HepG2 (cell line): Measurements from ENCODE around the gene CDKN1C. TPM values are rescaled to one million over a fixed set of nuclear protein-coding genes. Genes with fewer than 3 reads are reported as not detected.

Source experiments
- ATAC-seq: fragments of 200-7000 bp; cut with Tn5 transposase; 3 replicates; pipeline ENCODE4 v1.9.1; 2020; ENCODE audit warnings: mild to moderate bottlenecking, moderate library complexity
- BruUV-seq: library from RNA; stranded (reverse); fragments of 400-500 nt; replicated peaks from 2 replicates; lab custom pipeline; 2021; lab: Mats Ljungman, UMichigan
- CTCF ChIA-PET: fragments of 300-600 bp; formaldehyde crosslinking; extraction: SDS; loops from one replicate; lab custom pipeline; 2021; ENCODE audit warnings: low total read pairs, inconsistent platforms, low intra/inter-chr PET ratio; lab: Yijun Ruan, JAX
- POLR2A ChIA-PET: fragments of 350-600 bp; sonication (Branson Sonifier 250); formaldehyde crosslinking; loops from one replicate; lab custom pipeline; 2020; ENCODE audit warnings: antibody characterized with exemption, inconsistent platforms; lab: Yijun Ruan, JAX
- DNase-seq: peaks from one replicate; pipeline ENCODE4 v3.0.0-alpha.2; 2015; ENCODE audit warnings: low spot score
- FAIRE-seq: peaks from 3 replicates; lab custom pipeline; 2011; peaks lifted over from hg19 to GRCh38; lab: Jason Lieb, UNC
- H2AFZ ChIP-seq: one replicate; pipeline ENCODE4 v1.6.1; 2011; ENCODE audit warnings: low read length, inconsistent platforms
- H3K27ac ChIP-seq: fragments of 300-600 bp; 3 replicates; pipeline ENCODE4 v1.8.0; 2011; ENCODE audit warnings: mixed run types, mild to moderate bottlenecking, mixed read lengths, low read length, inconsistent platforms; ENCODE audit not compliant: insufficient read depth; ENCODE audit errors: extremely low read length
- H3K27me3 ChIP-seq, 2 experiments: fragments of 200-600 bp in 1 of 2; 2 replicates in 1 of 2; 3 replicates in 1 of 2; pipeline versions ENCODE4 v1.6.0 to v1.8.0; 2011; ENCODE audit warnings: low read length in 2 of 2, mild to moderate bottlenecking in 2 of 2, moderate library complexity in 2 of 2, inconsistent platforms in 1 of 2; ENCODE audit not compliant: insufficient read depth in 2 of 2, control insufficient read depth in 1 of 2
- H3K36me3 ChIP-seq, 2 experiments: fragments of 200-600 bp in 1 of 2; replicated peaks in 1 of 2; 2 replicates in 1 of 2; 3 replicates in 1 of 2; pipeline versions ENCODE4 v1.5.1 to v1.8.0; 2011; ENCODE audit warnings: low read length in 2 of 2, inconsistent platforms in 1 of 2; ENCODE audit not compliant: insufficient read depth in 2 of 2, control insufficient read depth in 1 of 2
- H3K4me1 ChIP-seq: 2 replicates; pipeline ENCODE4 v1.5.1; 2012; ENCODE audit warnings: low read length, inconsistent platforms; ENCODE audit not compliant: insufficient read depth
- H3K4me2 ChIP-seq: 2 replicates; pipeline ENCODE4 v1.6.0; 2011; ENCODE audit warnings: low read depth, low read length, inconsistent platforms
- H3K4me3 ChIP-seq, 3 experiments: fragments of 200-600 bp in 1 of 3; sonication (generic), shearing (Covaris generic) in 1 of 3; replicated peaks in 1 of 3; 2 replicates each; pipeline ENCODE4 v1.5.1; 2011 to 2016; ENCODE audit warnings: low read length in 3 of 3, inconsistent platforms in 2 of 3, low read depth in 2 of 3, mild to moderate bottlenecking in 2 of 3, control low read depth in 1 of 3, mixed read lengths in 1 of 3; ENCODE audit not compliant: insufficient read depth in 1 of 3
- H3K79me2 ChIP-seq: one replicate; pipeline ENCODE4 v1.6.1; 2011; ENCODE audit warnings: low read length, inconsistent platforms; ENCODE audit not compliant: insufficient read depth
- H3K9ac ChIP-seq: 2 replicates; pipeline ENCODE4 v1.6.0; 2011; ENCODE audit warnings: mild to moderate bottlenecking, low read depth, low read length, inconsistent platforms; ENCODE audit not compliant: insufficient read depth
- H3K9me3 ChIP-seq: 2 replicates; pipeline ENCODE4 v1.5.1; 2012; ENCODE audit warnings: mild to moderate bottlenecking, low read length
- H4K20me1 ChIP-seq: 2 replicates; pipeline ENCODE4 v1.6.0; 2011; ENCODE audit warnings: inconsistent platforms, mild to moderate bottlenecking, low read length, moderate library complexity; ENCODE audit not compliant: insufficient read depth
- ARNTL ChIP-seq: sonication (generic); formaldehyde crosslinking; IDR thresholded peaks from 2 replicates; pipeline ENCODE4 v1.4.0; 2020; ENCODE audit warnings: mild to moderate bottlenecking, missing genetic modification reagents
- ATF2 ChIP-seq: sonication (generic); formaldehyde crosslinking; IDR thresholded peaks from 2 replicates; pipeline ENCODE4 v1.4.0; 2020; ENCODE audit warnings: missing genetic modification reagents
- CREB3 ChIP-seq: sonication (generic); formaldehyde crosslinking; IDR thresholded peaks from 2 replicates; pipeline ENCODE4 v1.5.0; 2020; ENCODE audit warnings: missing genetic modification reagents
- DR1 ChIP-seq: sonication (generic); formaldehyde crosslinking; IDR thresholded peaks from 2 replicates; pipeline ENCODE4 v1.8.0; 2021; ENCODE audit warnings: mild to moderate bottlenecking, missing genetic modification reagents, inconsistent platforms
- FOXC1 ChIP-seq: sonication (generic); formaldehyde crosslinking; IDR thresholded peaks from 2 replicates; pipeline ENCODE4 v1.8.0; 2022; ENCODE audit warnings: mild to moderate bottlenecking, missing genetic modification reagents, borderline replicate concordance
- MXD1 ChIP-seq: sonication (generic); formaldehyde crosslinking; IDR thresholded peaks from 2 replicates; pipeline ENCODE4 v1.4.0; 2020; ENCODE audit warnings: mild to moderate bottlenecking, missing genetic modification reagents
- MXD4 ChIP-seq: IDR thresholded peaks from 2 replicates; pipeline ENCODE4 v1.6.1; 2016; ENCODE audit warnings: mild to moderate bottlenecking, missing biosample characterization, missing genetic modification reagents
- MYPOP ChIP-seq: sonication (generic); formaldehyde crosslinking; IDR thresholded peaks from 2 replicates; pipeline ENCODE4 v1.8.1; 2023; ENCODE audit warnings: mild to moderate bottlenecking, moderate library complexity, missing genetic modification reagents
- POGK ChIP-seq: sonication (generic); formaldehyde crosslinking; conservative IDR thresholded peaks from 2 replicates; pipeline ENCODE4 v1.8.0; 2022; ENCODE audit warnings: mild to moderate bottlenecking, moderate library complexity, missing genetic modification reagents
- RAD51 ChIP-seq: fragments of 450-650 bp; IDR thresholded peaks from 2 replicates; pipeline ENCODE4 v1.6.1; 2016; ENCODE audit warnings: borderline replicate concordance
- ZBTB7B ChIP-seq: sonication (generic); formaldehyde crosslinking; IDR thresholded peaks from 2 replicates; pipeline ENCODE4 v1.4.0; 2020; ENCODE audit warnings: missing genetic modification reagents
- ZNF431 ChIP-seq: sonication (generic); formaldehyde crosslinking; IDR thresholded peaks from 2 replicates; pipeline ENCODE4 v1.9.0; 2022; ENCODE audit warnings: missing genetic modification reagents, low read depth, mild to moderate bottlenecking, borderline replicate concordance
- ZNF441 ChIP-seq: sonication (generic); formaldehyde crosslinking; IDR thresholded peaks from 2 replicates; pipeline ENCODE4 v1.7.0; 2021; ENCODE audit warnings: missing genetic modification reagents, borderline replicate concordance
- ZNF598 ChIP-seq: sonication (generic); formaldehyde crosslinking; IDR thresholded peaks from 2 replicates; pipeline ENCODE4 v1.5.1; 2020; ENCODE audit warnings: mild to moderate bottlenecking, missing genetic modification reagents, borderline replicate concordance
- ZNF660 ChIP-seq: sonication (generic); formaldehyde crosslinking; IDR thresholded peaks from 2 replicates; pipeline ENCODE4 v1.5.1; 2020; ENCODE audit warnings: mild to moderate bottlenecking, low read depth, missing genetic modification reagents, borderline replicate concordance
- ZNF772 ChIP-seq: sonication (generic); formaldehyde crosslinking; IDR thresholded peaks from 2 replicates; pipeline ENCODE4 v1.5.0; 2020; ENCODE audit warnings: mild to moderate bottlenecking, missing genetic modification reagents
- ZNF790 ChIP-seq: sonication (generic); formaldehyde crosslinking; IDR thresholded peaks from 2 replicates; pipeline ENCODE4 v1.8.0; 2022; ENCODE audit warnings: missing genetic modification reagents, mild to moderate bottlenecking, borderline replicate concordance
- ZSCAN29 ChIP-seq: sonication (generic); formaldehyde crosslinking; conservative IDR thresholded peaks from 2 replicates; pipeline ENCODE4 v1.4.0; 2020; ENCODE audit warnings: mild to moderate bottlenecking, missing genetic modification reagents
- WGBS: methylation state at CpG from one replicate; pipeline ENCODE4 v1.1.6; 2017; ENCODE audit warnings: low lambda C conversion rate; 5-methylcytosine and 5-hydroxymethylcytosine counted together
- in situ Hi-C: cut with HindIII; loops from 2 replicates; pipeline ENCODE4 v1.10.0; 2017; ENCODE audit warnings: low pct_unique_long_range_greater_than_20kb; ENCODE audit not compliant: extremely low pct_ligation_motif_present
- intact Hi-C: fragments of 100-400 bp; cut with micrococcal nuclease; formaldehyde crosslinking; loops from one replicate; pipeline ENCODE4 v1.10.0; 2022; ENCODE audit not compliant: unreplicated experiment
- polyA plus RNA-seq, 8 experiments: library from polyadenylated mRNA; depleted of rRNA in 3 of 8; stranded (reverse) in 7 of 8; unstranded in 1 of 8; fragments of >200 nt; fragmentation: Illumina TruSeq in 4 of 8; extraction: Trizol in 4 of 8; gene quantifications; 2 replicates each; pipeline versions ENCODE4 v1.2.1 to v1.2.3, GENCODE V29; 2011 to 2016; ENCODE audit warnings: low read depth in 4 of 8, missing spikeins in 1 of 8, mixed read lengths in 1 of 8; ENCODE audit not compliant: insufficient read depth in 1 of 8
- total RNA-seq, 5 experiments: library from RNA; depleted of rRNA; stranded (reverse); fragments of >200 nt; fragmentation: Illumina TruSeq; extraction: Trizol; gene quantifications; 2 replicates each; pipeline ENCODE4 v1.2.3, GENCODE V29; 2016; ENCODE audit warnings: low read depth in 1 of 5

The CDKN1C gene
- total and polyA plus RNA-seq, 2 of the 13 experiments (the other 11 are each of a cell fraction or from before 2014, with no cell fraction given): not detected

GRCh38 chr11:2874963-2875362 lies 10.6 kb downstream of the CDKN1C start:
- in situ Hi-C loops (no loop called here), intact Hi-C loops (no loop called here)
- Histone ChIP-seq H3K36me3 (no peaks in the 10 kb centered on the region), H4K20me1 (peaks cover 4% of the 10 kb centered on the region; the same call in 1 of the 2 replicates), H3K4me3 (no peak overlapping the region), H3K79me2 (no peaks in the 10 kb centered on the region), H3K27me3 (peaks cover 2 to 53% of the 10 kb centered on the region in 2 experiments; a peak in 4 of 5 replicates), H2AFZ (no peak overlapping the region), H3K9me3 (no peaks in the 10 kb centered on the region), H3K4me2 (no peak overlapping the region), H3K4me1 (no peaks in the 10 kb centered on the region), H3K27ac (no peak overlapping the region), H3K9ac (no peak overlapping the region)
- FAIRE-seq: no peak
- DNase-seq: no peak
- WGBS: 69% methylated on average over 10 of the region's 10 CpGs
- ATAC-seq: no peak
- BruUV-seq: no TSS peak
- ChIA-PET POLR2A (no interaction called here), CTCF (no interaction called here)
- TF ChIP-seq ZNF431 (CRISPR knock-in tag): no peak
- no peak for TF ChIP-seq ATF2 (CRISPR knock-in tag)
- TF ChIP-seq CREB3: no peak
- TF ChIP-seq ZNF772 (CRISPR knock-in tag): no peak
- TF ChIP-seq MXD1 (CRISPR knock-in tag): no peak
- TF ChIP-seq ZNF790 (CRISPR knock-in tag): no peak
- TF ChIP-seq RAD51: no peak
- TF ChIP-seq ARNTL (CRISPR knock-in tag): no peak
- no peak for TF ChIP-seq DR1
- no peak for TF ChIP-seq ZNF441 (CRISPR knock-in tag)
- TF ChIP-seq ZBTB7B: no peak
- TF ChIP-seq ZNF598 (CRISPR knock-in tag): no peak
- TF ChIP-seq POGK (CRISPR knock-in tag): no peak
- TF ChIP-seq FOXC1: no peak
- TF ChIP-seq ZSCAN29: no peak
- TF ChIP-seq ZNF660 (CRISPR knock-in tag): no peak
- no peak for TF ChIP-seq MYPOP (CRISPR knock-in tag)
- no peak for TF ChIP-seq MXD4 (CRISPR knock-in tag)
